ENCODE results near the gene EXOC4. TPM values are rescaled to one million over a fixed set of nuclear protein-coding genes. Genes with fewer than 3 reads are reported as not detected.
A peak's percentile ranks its signal among the peaks of the same experiment; 100 is the strongest.

EXOC4 gene
- total and polyA plus RNA-seq, 7 experiments from 2014 or later, result 44.1 to 106 (median 74.2) TPM

GRCh38 chr7:133859231-133859630 is 606.4 kb downstream of the EXOC4 start:
- Mint-ChIP-seq H3K9me3 (peaks cover 0 to 2% (median 0%) of the 10 kb centered on the region in 11 donors), H3K36me3 (peaks cover 0 to 17% (median 8%) of the 10 kb centered on the region in 5 donors), H3K27ac (no peak overlapping the region), H3K4me3 (no peak overlapping the region), H3K27me3 (no peaks in the 10 kb centered on the region), H3K4me1 (peaks cover 0 to 9% (median 0%) of the 10 kb centered on the region in 7 donors)
- intact Hi-C loops (cut with micrococcal nuclease), result no loop called here
- Histone ChIP-seq H3K9me3 (ENCODE audit: control insufficient read depth in 2 of 3, low read length in 3 of 3) (no peaks in the 10 kb centered on the region), H3K4me3 (ENCODE audit: low read length) (no peak overlapping the region), H3K27ac (ENCODE audit: low read depth, low read length) (no peak overlapping the region), H3K27me3 (ENCODE audit: control insufficient read depth in 2 of 2, insufficient read depth in 2 of 2, low read length in 2 of 2) (no peaks in the 10 kb centered on the region), H3K36me3 (ENCODE audit: control insufficient read depth in 2 of 3, insufficient read depth in 3 of 3, low read length in 3 of 3) (no peaks in the 10 kb centered on the region), H3K4me1 (ENCODE audit: control insufficient read depth in 2 of 2, insufficient read depth in 2 of 2, low read length in 2 of 2) (no peaks in the 10 kb centered on the region)
- DNase-seq (no peak), ATAC-seq (no peak)
- ChIA-PET POLR2A (no interaction called here), CTCF (no interaction called here)

- H3K36me3 ChIP-seq (ENCODE audit: control insufficient read depth in 2 of 3, insufficient read depth in 3 of 3, low read length in 3 of 3), result no peaks in the 10 kb centered on the region
- Mint-ChIP-seq H3K4me1 (peaks cover 0 to 10% (median 0%) of the 10 kb centered on the region in 7 donors), H3K4me3 (no peak overlapping the region), H3K36me3 (peaks cover 0 to 17% (median 8%) of the 10 kb centered on the region in 5 donors), H3K27ac (no peak overlapping the region), H3K27me3 (no peaks in the 10 kb centered on the region), H3K9me3 (peaks cover 0 to 2% (median 0%) of the 10 kb centered on the region in 11 donors)
- CTCF ChIA-PET, result no interaction called here
- no peaks in the 10 kb centered on the region for H3K4me1 ChIP-seq (ENCODE audit: control insufficient read depth in 2 of 2, insufficient read depth in 2 of 2, low read length in 2 of 2)
- POLR2A ChIA-PET, result no interaction called here
- no peak for DNase-seq
- H3K9me3 ChIP-seq (ENCODE audit: control insufficient read depth in 2 of 3, low read length in 3 of 3), result no peaks in the 10 kb centered on the region
- no peak overlapping the region for H3K4me3 ChIP-seq (ENCODE audit: low read length)
- intact Hi-C loops (cut with micrococcal nuclease), result no loop called here
- no peak for ATAC-seq
- H3K27me3 ChIP-seq (ENCODE audit: control insufficient read depth in 2 of 2, insufficient read depth in 2 of 2, low read length in 2 of 2), result no peaks in the 10 kb centered on the region
- no peak overlapping the region for H3K27ac ChIP-seq (ENCODE audit: low read depth, low read length)
These were observed 607.1 kb downstream of the EXOC4 start for GRCh38 chr7:133859871-133860450.

- CTCF ChIA-PET, result no interaction called here
- H3K4me3 Mint-ChIP-seq, result no peak overlapping the region
- H3K27ac Mint-ChIP-seq, result peak overlapping the region in 1 of 9 donors; percentile 9
These were observed 607.9 kb downstream of the EXOC4 start for GRCh38 chr7:133860628-133861335.

DNA sequence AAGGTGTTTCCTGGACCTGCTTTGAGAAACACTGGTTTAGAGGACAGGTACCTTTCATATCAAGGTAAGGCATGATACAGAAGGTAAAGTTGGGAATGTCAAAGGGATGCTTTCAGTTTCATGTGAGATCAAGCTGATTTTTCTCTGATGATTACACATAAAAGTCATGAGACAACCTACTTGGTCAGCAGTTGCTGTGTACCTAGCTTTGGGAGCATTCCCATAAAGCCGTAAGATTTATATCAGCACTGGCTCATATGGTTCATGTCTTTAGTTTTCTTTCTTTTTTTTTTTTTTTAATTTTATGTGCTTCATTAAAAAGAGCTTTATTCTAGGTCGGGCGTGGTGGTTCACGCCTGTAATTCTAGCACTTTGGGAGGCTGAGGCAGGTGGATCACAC is 609.0 kb downstream of the EXOC4 start:
- CTCF ChIA-PET, result no interaction called here
- peaks cover 0 to 2% (median 0%) of the 10 kb centered on the region in 11 donors for H3K9me3 Mint-ChIP-seq
- intact Hi-C loops (cut with micrococcal nuclease), result no loop called here

More at GRCh38 chr7:133860628-133861335, 607.9 kb downstream of the EXOC4 start:
- intact Hi-C loops (cut with micrococcal nuclease), result no loop called here
- Mint-ChIP-seq H3K9me3 (peaks cover 0 to 2% (median 0%) of the 10 kb centered on the region in 11 donors), H3K27me3 (no peaks in the 10 kb centered on the region), H3K36me3 (peaks cover 0 to 20% (median 12%) of the 10 kb centered on the region in 5 donors), H3K4me1 (peaks cover 0 to 11% (median 3%) of the 10 kb centered on the region in 7 donors)
- no peak for DNase-seq
- H3K27ac ChIP-seq (ENCODE audit: low read depth, low read length), result no peak overlapping the region
- H3K27me3 ChIP-seq (ENCODE audit: control insufficient read depth in 2 of 2, insufficient read depth in 2 of 2, low read length in 2 of 2), result no peaks in the 10 kb centered on the region
- H3K9me3 ChIP-seq (ENCODE audit: control insufficient read depth in 2 of 3, low read length in 3 of 3), result no peaks in the 10 kb centered on the region
- no peak for ATAC-seq
- no peak overlapping the region for H3K4me3 ChIP-seq (ENCODE audit: low read length)
- H3K36me3 ChIP-seq (ENCODE audit: control insufficient read depth in 2 of 3, insufficient read depth in 3 of 3, low read length in 3 of 3), result no peaks in the 10 kb centered on the region
- H3K4me1 ChIP-seq (ENCODE audit: control insufficient read depth in 2 of 2, insufficient read depth in 2 of 2, low read length in 2 of 2), result peaks cover 0 to 4% of the 10 kb centered on the region in 2 donors
- POLR2A ChIA-PET, result no interaction called here

GRCh38 chr7:133863362-133864061 is 610.6 kb downstream of the EXOC4 start:
- DNase-seq (no peak), ATAC-seq (no peak)
- Histone ChIP-seq H3K27ac (ENCODE audit: low read depth, low read length) (no peak overlapping the region), H3K9me3 (ENCODE audit: control insufficient read depth in 2 of 3, low read length in 3 of 3) (no peaks in the 10 kb centered on the region), H3K27me3 (ENCODE audit: control insufficient read depth in 2 of 2, insufficient read depth in 2 of 2, low read length in 2 of 2) (no peaks in the 10 kb centered on the region), H3K4me1 (ENCODE audit: control insufficient read depth in 2 of 2, insufficient read depth in 2 of 2, low read length in 2 of 2) (peaks cover 0 to 4% of the 10 kb centered on the region in 2 donors), H3K36me3 (ENCODE audit: control insufficient read depth in 2 of 3, insufficient read depth in 3 of 3, low read length in 3 of 3) (no peaks in the 10 kb centered on the region), H3K4me3 (ENCODE audit: low read length) (no peak overlapping the region)
- Mint-ChIP-seq H3K27ac (no peak overlapping the region), H3K9me3 (no peaks in the 10 kb centered on the region), H3K4me1 (peaks cover 0 to 11% (median 5%) of the 10 kb centered on the region in 7 donors), H3K27me3 (no peaks in the 10 kb centered on the region), H3K4me3 (no peak overlapping the region), H3K36me3 (peaks cover 0 to 17% (median 12%) of the 10 kb centered on the region in 5 donors)
- ChIA-PET CTCF (no interaction called here), POLR2A (no interaction called here)
- intact Hi-C loops (cut with micrococcal nuclease), result no loop called here

More for the DNA sequence above, 609.0 kb downstream of the EXOC4 start:
- DNase-seq, result no peak
- no peaks in the 10 kb centered on the region for H3K27me3 ChIP-seq (ENCODE audit: control insufficient read depth in 2 of 2, insufficient read depth in 2 of 2, low read length in 2 of 2)
- H3K4me1 Mint-ChIP-seq, result peaks cover 0 to 11% (median 5%) of the 10 kb centered on the region in 7 donors
- peaks cover 0 to 20% (median 12%) of the 10 kb centered on the region in 5 donors for H3K36me3 Mint-ChIP-seq
- POLR2A ChIA-PET, result no interaction called here
- no peaks in the 10 kb centered on the region for H3K27me3 Mint-ChIP-seq
- H3K4me1 ChIP-seq (ENCODE audit: control insufficient read depth in 2 of 2, insufficient read depth in 2 of 2, low read length in 2 of 2), result peaks cover 0 to 4% of the 10 kb centered on the region in 2 donors
- no peaks in the 10 kb centered on the region for H3K36me3 ChIP-seq (ENCODE audit: control insufficient read depth in 2 of 3, insufficient read depth in 3 of 3, low read length in 3 of 3)
- no peak overlapping the region for H3K27ac ChIP-seq (ENCODE audit: low read depth, low read length)
- no peak overlapping the region for H3K27ac Mint-ChIP-seq
- peak overlapping the region in 1 of 10 donors; percentile 20 for H3K4me3 Mint-ChIP-seq
- no peak for ATAC-seq
- no peak overlapping the region for H3K4me3 ChIP-seq (ENCODE audit: low read length)
- no peaks in the 10 kb centered on the region for H3K9me3 ChIP-seq (ENCODE audit: control insufficient read depth in 2 of 3, low read length in 3 of 3)

DNA sequence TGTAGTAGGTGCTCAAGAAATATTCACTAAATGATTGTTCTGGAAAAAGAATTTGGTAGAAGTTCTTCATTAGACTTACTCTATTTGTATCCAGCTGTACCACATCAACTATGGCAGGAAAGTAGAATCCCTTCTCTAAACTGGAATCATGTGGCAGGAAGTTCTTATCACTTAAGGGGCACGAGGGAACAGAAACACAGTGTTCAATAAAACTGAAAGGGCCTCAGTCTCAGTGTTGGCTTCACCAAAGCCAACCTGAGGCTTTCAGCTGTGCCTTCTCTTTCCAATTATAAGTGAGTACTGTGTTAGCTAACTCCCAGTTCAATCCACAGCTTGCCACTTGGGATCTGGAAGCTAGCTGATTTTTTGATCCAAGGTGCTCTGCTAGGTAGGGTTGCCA is 616.7 kb downstream of the EXOC4 start:
- Mint-ChIP-seq H3K27ac (no peak overlapping the region), H3K4me1 (peaks cover 15 to 48% (median 34%) of the 10 kb centered on the region in 7 donors), H3K36me3 (peaks cover 4 to 34% (median 21%) of the 10 kb centered on the region in 5 donors), H3K4me3 (no peak overlapping the region), H3K27me3 (no peaks in the 10 kb centered on the region), H3K9me3 (peaks cover 0 to 1% (median 0%) of the 10 kb centered on the region in 11 donors)
- Histone ChIP-seq H3K4me3 (ENCODE audit: low read length) (no peak overlapping the region), H3K9me3 (ENCODE audit: control insufficient read depth in 2 of 3, low read length in 3 of 3) (no peaks in the 10 kb centered on the region), H3K27ac (ENCODE audit: low read depth, low read length) (no peak overlapping the region), H3K27me3 (ENCODE audit: control insufficient read depth in 2 of 2, insufficient read depth in 2 of 2, low read length in 2 of 2) (no peaks in the 10 kb centered on the region), H3K36me3 (ENCODE audit: control insufficient read depth in 2 of 3, insufficient read depth in 3 of 3, low read length in 3 of 3) (no peaks in the 10 kb centered on the region), H3K4me1 (ENCODE audit: control insufficient read depth in 2 of 2, insufficient read depth in 2 of 2, low read length in 2 of 2) (peaks cover 0 to 4% of the 10 kb centered on the region in 2 donors)
- ChIA-PET POLR2A (no interaction called here), CTCF (no interaction called here)
- DNase-seq, result no peak
- ATAC-seq, result no peak
- intact Hi-C loops (cut with micrococcal nuclease), result no loop called here

Measured in naive thymus-derived CD4-positive, alpha-beta T cell (primary cell).